Uterus (tissue), 2 donors: ENCODE results near the gene SNX19.

ENCODE experiments used
- POLR2A ChIP-seq, 2 donors: fragments of 450-650 bp; IDR thresholded peaks; one replicate each; pipeline ENCODE4 v1.6.1; 2016; ENCODE audit warnings: antibody characterized with exemption in 2 of 2, mild to moderate bottlenecking in 1 of 2, moderate library complexity in 1 of 2
- TF ChIP-seq, protein P1 (sequence below), 4 experiments: fragments of 200-600 bp in 2 of 4; fragments of 450-650 bp in 2 of 4; sonication (generic) in 2 of 4; IDR thresholded peaks; one replicate each; pipeline ENCODE4 v1.5.1; 2016 to 2019; ENCODE audit warnings: antibody characterized with exemption in 4 of 4, mild to moderate bottlenecking in 2 of 4, moderate library complexity in 1 of 4

DNA sequence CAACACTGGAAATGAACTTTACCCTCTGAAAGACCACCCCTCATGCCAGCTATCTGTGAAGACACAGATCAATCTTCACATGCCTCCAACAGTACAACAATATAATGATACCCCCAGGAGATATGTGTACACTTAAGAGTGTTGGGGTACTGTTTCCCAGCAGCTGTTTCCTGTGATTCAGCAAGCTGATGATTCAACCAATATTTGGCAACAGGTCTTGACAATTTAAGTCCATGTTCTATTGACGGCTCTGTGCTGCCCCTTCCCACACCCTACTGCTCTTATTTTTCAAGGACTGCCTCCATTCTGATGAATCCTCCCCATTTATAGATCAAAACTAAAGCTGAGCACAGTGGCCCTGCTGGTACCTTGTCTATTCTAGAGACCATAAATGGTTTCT is 6.6 kb downstream of the SNX19 start:
- TF ChIP-seq, protein P1, sequence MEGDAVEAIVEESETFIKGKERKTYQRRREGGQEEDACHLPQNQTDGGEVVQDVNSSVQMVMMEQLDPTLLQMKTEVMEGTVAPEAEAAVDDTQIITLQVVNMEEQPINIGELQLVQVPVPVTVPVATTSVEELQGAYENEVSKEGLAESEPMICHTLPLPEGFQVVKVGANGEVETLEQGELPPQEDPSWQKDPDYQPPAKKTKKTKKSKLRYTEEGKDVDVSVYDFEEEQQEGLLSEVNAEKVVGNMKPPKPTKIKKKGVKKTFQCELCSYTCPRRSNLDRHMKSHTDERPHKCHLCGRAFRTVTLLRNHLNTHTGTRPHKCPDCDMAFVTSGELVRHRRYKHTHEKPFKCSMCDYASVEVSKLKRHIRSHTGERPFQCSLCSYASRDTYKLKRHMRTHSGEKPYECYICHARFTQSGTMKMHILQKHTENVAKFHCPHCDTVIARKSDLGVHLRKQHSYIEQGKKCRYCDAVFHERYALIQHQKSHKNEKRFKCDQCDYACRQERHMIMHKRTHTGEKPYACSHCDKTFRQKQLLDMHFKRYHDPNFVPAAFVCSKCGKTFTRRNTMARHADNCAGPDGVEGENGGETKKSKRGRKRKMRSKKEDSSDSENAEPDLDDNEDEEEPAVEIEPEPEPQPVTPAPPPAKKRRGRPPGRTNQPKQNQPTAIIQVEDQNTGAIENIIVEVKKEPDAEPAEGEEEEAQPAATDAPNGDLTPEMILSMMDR (IDR thresholded peaks at IDR 0.05) = no peak
- TF ChIP-seq POLR2A (IDR thresholded peaks at IDR 0.05) = no peak
